Activated CD8-positive, alpha-beta T cell treated with anti-CD3 and anti-CD28 coated beads for 36 hours (primary cell): ENCODE results near the gene LAIR2. TPM values are rescaled to one million over a fixed set of nuclear protein-coding genes. Genes with fewer than 3 reads are reported as not detected.

Experiments
- ATAC-seq: fragments of 200-7000 bp; cut with Tn5 transposase; one replicate; pipeline ENCODE4 v1.10.0; 2021; ENCODE audit warnings: mild to moderate bottlenecking, moderate library complexity
- CTCF ChIA-PET: fragments of 350-600 bp; sonication (Branson Sonifier 250); formaldehyde crosslinking; loops from one replicate; lab custom pipeline; 2021; ENCODE audit warnings: antibody characterized with exemption; lab: Charles Lee
- POLR2A ChIA-PET: fragments of 350-600 bp; sonication (Branson Sonifier 250); formaldehyde crosslinking; loops from one replicate; lab custom pipeline; 2021; ENCODE audit warnings: antibody characterized with exemption; lab: Charles Lee
- DNase-seq: peaks from one replicate; pipeline ENCODE4 v3.0.0-alpha.2; 2020
- H3K27ac Mint-ChIP-seq: one replicate; pipeline ENCODE4 v1.8.0; 2021; ENCODE audit warnings: mild to moderate bottlenecking, mixed read lengths
- H3K27me3 Mint-ChIP-seq: one replicate; pipeline ENCODE4 v1.8.0; 2021; ENCODE audit warnings: mixed read lengths
- H3K36me3 Mint-ChIP-seq: one replicate; pipeline ENCODE4 v1.8.0; 2021; ENCODE audit warnings: low read depth, mixed read lengths
- H3K4me1 Mint-ChIP-seq: one replicate; pipeline ENCODE4 v1.8.0; 2021; ENCODE audit warnings: low read depth, mixed read lengths
- H3K4me3 Mint-ChIP-seq: one replicate; pipeline ENCODE4 v1.8.0; 2021; ENCODE audit warnings: mild to moderate bottlenecking, moderate library complexity, mixed read lengths
- H3K9me3 Mint-ChIP-seq: one replicate; pipeline ENCODE4 v1.8.0; 2021; ENCODE audit warnings: mixed read lengths
- intact Hi-C: fragments of 100-400 bp; cut with micrococcal nuclease; formaldehyde crosslinking; loops from one replicate; pipeline ENCODE4 v1.10.0; 2022
- total RNA-seq, 2 experiments: library from RNA; stranded (reverse); gene quantifications; one replicate each; pipeline ENCODE4 v1.2.3, GENCODE V29; 2021
- TF ChIP-seq, protein P1 (sequence below): fragments of 200-600 bp; IDR thresholded peaks from one replicate; pipeline ENCODE4 v1.8.0; 2022; ENCODE audit warnings: antibody characterized with exemption, mild to moderate bottlenecking

The LAIR2 gene
- total RNA-seq, 2 experiments from 2014 or later, result 1.5 to 2.1 TPM

DNA sequence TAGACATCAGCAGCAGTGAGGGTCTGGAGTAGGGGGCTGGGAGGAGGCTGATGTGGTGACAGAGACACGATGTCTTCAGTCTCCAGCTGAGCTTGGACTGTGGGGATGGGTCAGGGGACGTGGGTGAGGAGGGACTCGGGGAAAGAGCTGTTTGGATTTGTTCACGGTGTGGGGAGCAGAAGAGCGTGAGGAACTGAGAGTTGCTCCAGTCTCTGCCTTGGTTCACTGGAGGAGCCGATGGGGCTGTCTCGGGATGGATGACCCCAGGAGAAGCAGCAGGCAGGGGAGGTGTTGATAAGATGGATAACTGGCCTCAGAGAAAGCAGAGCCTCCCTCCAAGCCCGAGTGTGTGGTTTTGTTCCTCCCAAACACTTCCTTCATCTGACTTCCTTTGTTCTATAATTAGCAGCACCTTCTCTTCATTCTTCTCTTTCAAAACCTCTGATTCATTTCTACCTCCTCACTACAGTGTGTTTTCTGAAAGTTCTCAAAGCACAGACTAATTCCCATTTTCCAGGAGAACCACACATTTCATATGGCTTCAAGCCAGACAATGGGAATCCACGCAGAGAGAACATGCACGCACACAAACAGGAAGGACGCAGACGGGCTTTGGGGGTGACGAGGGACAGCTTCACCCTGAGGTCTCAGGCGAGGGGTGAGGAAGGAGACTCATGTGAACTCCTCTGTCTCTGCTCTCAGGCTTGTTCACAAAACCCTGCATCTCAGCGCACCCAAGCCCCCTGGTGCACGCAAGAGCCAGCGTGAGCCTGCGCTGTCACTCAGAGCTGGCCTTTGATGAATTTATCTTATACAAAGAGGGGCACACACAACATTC, 18.6 kb downstream of the LAIR2 start:
- intact Hi-C loops, result no loop called here

DNA sequence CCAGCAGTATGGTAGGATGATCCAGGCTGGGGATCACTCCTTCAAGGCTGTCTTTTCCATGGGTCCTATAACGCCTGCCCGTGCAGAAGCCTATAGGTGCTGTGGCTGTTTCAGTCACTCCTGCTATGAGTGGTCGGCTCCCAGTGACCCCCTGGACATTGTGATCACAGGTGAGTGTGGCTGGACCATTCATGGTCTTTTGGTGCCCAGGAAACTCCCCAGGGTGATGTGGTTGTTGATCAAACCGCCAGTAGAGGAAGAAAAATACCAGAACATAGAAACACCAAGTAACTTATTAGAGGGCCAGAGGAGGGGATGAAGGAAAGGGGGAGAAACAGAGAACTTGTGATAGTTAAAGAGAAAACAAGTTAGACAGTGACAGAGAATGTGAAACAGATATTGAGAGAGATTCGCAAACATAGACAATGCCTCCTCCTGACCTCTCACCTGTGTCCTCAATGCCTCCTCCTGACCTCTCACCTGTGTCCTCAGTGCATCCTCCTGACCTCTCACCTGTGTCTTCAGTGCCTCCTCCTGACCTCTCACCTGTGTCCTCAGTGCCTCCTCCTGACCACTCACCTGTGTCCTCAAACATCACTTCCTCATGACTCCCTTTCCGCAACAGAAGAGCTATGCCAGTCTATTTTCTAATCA, 19.4 kb downstream of the LAIR2 start:
- POLR2A ChIA-PET, result no interaction called here
- Mint-ChIP-seq H3K4me3 (peak overlapping the region; percentile 58), H3K4me1 (peaks cover 54% of the 10 kb centered on the region), H3K36me3 (no peaks in the 10 kb centered on the region), H3K27me3 (peaks cover 13% of the 10 kb centered on the region), H3K9me3 (peaks cover 1% of the 10 kb centered on the region), H3K27ac (peak overlapping the region; percentile 90)
- TF ChIP-seq, protein P1, sequence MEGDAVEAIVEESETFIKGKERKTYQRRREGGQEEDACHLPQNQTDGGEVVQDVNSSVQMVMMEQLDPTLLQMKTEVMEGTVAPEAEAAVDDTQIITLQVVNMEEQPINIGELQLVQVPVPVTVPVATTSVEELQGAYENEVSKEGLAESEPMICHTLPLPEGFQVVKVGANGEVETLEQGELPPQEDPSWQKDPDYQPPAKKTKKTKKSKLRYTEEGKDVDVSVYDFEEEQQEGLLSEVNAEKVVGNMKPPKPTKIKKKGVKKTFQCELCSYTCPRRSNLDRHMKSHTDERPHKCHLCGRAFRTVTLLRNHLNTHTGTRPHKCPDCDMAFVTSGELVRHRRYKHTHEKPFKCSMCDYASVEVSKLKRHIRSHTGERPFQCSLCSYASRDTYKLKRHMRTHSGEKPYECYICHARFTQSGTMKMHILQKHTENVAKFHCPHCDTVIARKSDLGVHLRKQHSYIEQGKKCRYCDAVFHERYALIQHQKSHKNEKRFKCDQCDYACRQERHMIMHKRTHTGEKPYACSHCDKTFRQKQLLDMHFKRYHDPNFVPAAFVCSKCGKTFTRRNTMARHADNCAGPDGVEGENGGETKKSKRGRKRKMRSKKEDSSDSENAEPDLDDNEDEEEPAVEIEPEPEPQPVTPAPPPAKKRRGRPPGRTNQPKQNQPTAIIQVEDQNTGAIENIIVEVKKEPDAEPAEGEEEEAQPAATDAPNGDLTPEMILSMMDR, result no peak
- DNase-seq (no peak), ATAC-seq (no peak)
- CTCF ChIA-PET, result no interaction called here
- intact Hi-C loops, result no loop called here

More for the DNA sequence above, 18.6 kb downstream of the LAIR2 start:
- Mint-ChIP-seq H3K36me3 (no peaks in the 10 kb centered on the region), H3K27ac (peak overlapping the region; percentile 90), H3K4me3 (peak overlapping the region; percentile 58), H3K27me3 (peaks cover 9% of the 10 kb centered on the region), H3K9me3 (peaks cover 1% of the 10 kb centered on the region), H3K4me1 (peaks cover 54% of the 10 kb centered on the region)
- CTCF ChIA-PET, result no interaction called here
- peak; percentile 51 for DNase-seq
- TF ChIP-seq, protein P1, result no peak
- peak; percentile 45 for ATAC-seq
- POLR2A ChIA-PET, result no interaction called here

DNA sequence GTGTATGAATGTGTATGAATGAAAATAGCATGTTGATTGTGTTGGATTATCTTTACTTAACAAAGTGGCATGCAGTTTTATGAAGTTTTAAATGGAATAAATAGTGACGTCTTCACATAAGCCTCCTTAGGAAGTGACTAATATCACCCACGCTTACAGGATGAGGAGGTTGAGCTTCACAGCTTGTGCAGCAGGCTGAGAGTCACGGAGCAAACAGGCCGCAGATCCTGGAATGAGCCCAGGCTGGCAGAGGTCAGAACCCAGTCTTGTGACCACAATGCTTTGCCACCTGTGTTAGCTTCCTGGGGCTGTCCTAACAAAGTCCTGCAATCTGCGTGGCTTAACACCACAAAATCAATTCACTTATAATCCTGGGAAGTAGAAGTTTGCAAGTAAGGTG, 20.8 kb downstream of the LAIR2 start:
- Mint-ChIP-seq H3K4me3 (no peak overlapping the region), H3K27me3 (peaks cover 16% of the 10 kb centered on the region), H3K36me3 (no peaks in the 10 kb centered on the region), H3K9me3 (peaks cover 2% of the 10 kb centered on the region), H3K27ac (peak overlapping the region; percentile 31), H3K4me1 (peaks cover 49% of the 10 kb centered on the region)
- DNase-seq (peak; percentile 80), ATAC-seq (peak; percentile 75)
- TF ChIP-seq, protein P1, result no peak
- intact Hi-C loops, result no loop called here
- ChIA-PET POLR2A (no interaction called here), CTCF (interaction anchor here (1.2 to 1.3 kb wide), 2 partner anchors 9 to 45 kb away, joined by 3 read pairs; no protein-coding TSS in a partner anchor)

DNA sequence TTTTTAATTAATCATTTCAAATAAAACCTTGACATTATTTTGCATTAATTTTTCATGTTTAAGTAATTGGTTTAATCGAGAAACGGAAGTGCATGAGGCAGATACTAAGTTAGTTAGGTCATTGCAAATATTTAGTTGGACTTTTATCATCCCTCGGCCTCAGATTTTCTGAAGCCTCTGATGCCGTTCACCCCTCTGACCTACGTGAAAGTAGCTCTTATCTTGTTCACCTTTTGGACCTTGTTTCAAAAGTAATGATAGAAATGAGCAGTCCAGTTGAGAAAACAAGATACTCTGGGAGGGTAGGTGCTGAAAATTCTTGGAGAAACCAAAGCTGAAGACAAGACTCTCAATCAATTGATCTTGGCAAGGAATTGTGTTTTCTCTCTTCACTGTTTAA, 23.0 kb downstream of the LAIR2 start:
- intact Hi-C loops, result no loop called here
- no peak for ATAC-seq
- H3K27me3 Mint-ChIP-seq, result peaks cover 24% of the 10 kb centered on the region
- POLR2A ChIA-PET, result interaction anchor here (0.5 kb wide), 1 partner anchor 33 kb away, joined by 3 read pairs; no protein-coding TSS in a partner anchor
- no peaks in the 10 kb centered on the region for H3K36me3 Mint-ChIP-seq
- H3K4me3 Mint-ChIP-seq, result no peak overlapping the region
- no peak overlapping the region for H3K27ac Mint-ChIP-seq
- DNase-seq, result no peak
- peaks cover 42% of the 10 kb centered on the region for H3K4me1 Mint-ChIP-seq
- CTCF ChIA-PET, result interaction anchor here (2.0 kb wide), 1 partner anchor 45 kb away, joined by 6 read pairs; no protein-coding TSS in a partner anchor
- peaks cover 2% of the 10 kb centered on the region for H3K9me3 Mint-ChIP-seq
- TF ChIP-seq, protein P1, result no peak
